ENCODE measurements around the gene NEDD9.

Gene NEDD9

GRCh38 chr6:11232193-11232769 lies at the start of gene NEDD9:
Gene NEDD9, minus strand, starts transcription at chr6:11232668. Its CDS starts 153 bp downstream, at chr6:11232515.
- peak; percentile 30 for DNase-seq

GRCh38 chr6:11282245-11282644 lies 49.8 kb upstream of the NEDD9 start:
- DNase-seq: no peak

GRCh38 chr6:11280394-11280793 lies 47.9 kb upstream of the NEDD9 start:
- DNase-seq: no peak

DNA sequence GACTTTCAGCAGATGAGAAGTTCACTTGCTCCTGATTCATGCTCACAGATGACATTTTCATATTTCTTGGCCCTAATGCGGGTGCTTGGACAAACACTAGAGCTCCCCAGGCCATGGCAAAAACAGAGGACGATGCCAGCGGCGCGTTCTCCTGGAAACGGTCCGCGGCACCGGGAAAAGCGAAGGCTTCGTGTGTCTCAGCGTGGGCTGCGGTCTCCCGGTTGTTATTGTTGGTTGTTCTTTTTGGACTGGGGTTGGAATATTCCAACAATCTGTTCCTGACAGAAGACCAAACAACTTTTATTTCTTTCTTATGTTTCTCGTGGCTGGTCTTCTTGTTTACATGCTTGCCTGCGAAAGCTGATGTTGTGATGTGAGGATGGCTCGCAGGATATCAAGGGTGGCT lies 46.8 kb upstream of the NEDD9 start:
- DNase-seq: no peak

DNA sequence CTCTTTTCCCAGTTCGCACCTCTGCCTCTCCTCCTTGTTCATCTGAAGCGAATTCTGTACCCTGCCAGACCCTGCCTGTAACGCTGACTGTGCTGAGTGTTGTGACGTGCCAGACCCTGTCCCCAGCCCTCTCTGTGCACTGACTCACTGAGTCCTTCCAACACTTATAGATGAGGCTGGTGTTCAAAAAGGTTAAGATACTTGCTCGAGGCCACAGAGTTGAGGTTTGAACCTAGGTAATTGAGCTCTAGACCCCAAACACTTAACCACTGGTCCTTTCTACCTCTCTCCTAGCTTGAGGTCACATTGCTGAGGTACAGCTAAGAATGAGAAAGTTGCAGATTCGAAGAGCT lies 45.7 kb upstream of the NEDD9 start:
- no peak for DNase-seq

DNA sequence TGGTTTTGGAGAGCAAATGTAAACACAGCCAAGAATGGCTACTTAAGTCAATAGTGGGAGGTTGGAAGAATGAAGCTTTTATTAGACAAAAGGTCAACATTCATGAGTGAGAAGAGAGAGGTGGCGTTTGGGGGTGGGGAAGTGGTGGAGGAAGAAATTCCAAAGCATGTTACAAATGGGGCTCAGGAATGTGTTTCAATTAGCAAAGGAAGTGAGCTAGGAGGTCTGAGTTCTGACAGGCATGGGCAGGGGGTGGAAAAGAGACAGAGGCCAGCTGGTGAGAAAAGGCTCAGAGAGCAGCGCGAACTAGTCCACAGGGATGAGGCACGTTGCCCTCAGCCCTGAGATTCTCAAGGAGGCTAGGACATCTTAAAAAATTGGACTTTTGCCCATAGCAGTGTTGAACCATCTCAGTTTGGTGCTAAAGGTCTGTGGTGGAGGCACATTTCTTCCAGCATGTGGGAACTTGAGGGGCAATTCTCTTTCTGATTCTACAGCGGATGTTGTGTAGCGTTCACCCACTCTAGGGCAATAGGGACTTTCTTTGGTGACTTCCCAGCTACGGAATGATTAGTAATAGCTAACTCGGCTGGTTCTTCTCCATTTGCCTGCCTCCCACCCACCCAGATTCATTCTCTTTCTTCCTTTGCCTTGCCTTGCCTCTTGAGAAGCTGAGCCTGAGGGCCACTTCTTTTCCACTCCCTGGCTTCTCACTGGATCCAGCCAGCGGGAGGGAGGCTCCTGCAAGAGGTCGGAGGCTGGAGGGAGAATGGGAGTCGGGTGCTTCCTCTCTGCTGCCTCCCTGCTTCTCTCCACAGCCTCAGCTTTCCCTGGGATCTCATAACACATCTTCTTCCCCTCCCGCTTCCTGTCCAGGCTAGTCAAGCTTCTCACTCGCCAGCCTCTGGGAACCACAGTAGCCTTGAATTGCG lies 45.1 kb upstream of the NEDD9 start:
- DNase-seq: no peak

- DNase-seq: no peak
Observed at GRCh38 chr6:11276911-11277274, 44.4 kb upstream of the NEDD9 start.

DNA sequence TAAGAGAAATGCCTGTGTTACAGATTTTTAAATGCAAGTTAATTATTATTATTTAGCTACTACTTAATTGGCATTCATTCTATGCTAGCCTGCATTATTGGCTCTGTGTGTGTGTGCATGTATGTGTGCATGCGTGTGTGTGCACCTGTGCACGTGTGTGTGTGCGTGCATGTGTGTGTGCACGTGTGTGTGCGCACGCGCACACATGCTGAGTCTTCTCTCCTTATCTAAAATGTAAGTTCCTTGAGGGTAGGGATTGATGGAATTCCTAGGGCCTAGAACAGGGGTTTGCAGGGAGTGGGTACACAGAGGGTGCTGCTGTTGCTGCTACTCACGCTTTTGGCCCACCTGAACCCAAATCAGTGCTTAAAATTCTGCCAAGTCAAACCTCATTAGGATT lies 43.8 kb upstream of the NEDD9 start:
- no peak for DNase-seq

- no peak for DNase-seq
Observed at GRCh38 chr6:11275598-11275997, 43.1 kb upstream of the NEDD9 start.

DNA sequence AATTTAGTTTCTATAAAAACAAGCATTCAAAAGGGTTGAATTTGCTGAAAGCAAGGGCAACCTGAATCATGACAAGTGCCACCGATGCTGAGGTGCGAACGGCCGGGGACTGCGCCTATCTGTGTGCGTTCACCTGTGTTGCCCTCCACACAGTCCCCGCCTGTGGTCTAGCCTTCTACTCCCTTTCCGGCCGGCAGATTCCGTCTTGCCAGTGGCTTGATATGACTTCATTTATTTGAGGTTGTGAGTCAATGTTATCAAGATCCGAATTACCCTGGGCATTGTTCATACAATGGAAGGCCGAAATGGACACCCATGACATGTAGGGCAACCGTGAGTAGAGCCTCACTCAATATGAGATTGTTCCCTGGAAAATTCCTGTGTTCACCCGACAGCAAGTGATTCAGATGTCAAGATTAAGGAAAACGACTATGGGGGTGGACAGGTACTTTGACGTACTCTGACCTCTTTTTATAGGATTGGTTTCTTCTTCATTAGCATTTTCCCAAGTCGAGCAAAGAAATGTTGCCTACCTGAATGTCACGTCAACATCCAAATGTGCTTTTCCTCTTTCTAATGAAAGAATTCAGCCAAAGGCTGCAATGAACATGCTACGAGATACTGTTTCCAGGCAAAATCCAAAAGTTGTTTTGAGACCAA lies 41.1 kb upstream of the NEDD9 start:
- DNase-seq: no peak

DNA sequence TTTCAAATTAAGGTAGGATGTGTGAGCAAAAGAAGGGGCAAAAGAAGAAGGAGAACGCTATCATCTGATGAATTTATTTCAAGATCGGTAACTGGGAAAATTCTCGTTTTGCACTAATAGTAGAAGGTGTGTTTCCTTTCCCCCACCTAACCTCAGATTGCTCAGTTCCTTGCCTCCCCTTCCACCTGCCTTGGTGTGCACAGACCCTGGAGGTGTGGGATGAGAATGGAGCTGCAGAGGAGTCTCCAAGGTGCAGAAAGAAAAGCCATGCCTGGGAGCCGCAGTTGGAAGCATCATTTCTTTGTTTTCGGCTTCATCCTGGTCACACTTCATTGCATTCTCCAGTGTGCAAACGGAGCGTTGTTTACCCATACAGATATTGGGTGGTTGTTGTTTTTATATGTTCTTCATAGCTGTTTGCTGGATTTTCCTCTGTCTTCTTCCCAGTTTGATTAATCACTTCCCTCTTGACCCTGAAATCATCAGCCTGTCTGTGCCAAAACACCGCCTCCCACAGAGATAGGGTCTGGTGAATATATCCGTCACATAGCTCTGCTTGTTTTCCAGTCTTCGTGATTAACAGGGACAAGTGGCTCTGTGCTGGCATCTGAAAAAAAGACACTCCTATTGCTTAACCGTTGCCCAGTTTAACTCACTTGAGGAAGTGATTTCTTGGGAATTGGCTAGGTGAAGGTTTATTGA lies 40.2 kb upstream of the NEDD9 start:
- no peak for DNase-seq

DNA sequence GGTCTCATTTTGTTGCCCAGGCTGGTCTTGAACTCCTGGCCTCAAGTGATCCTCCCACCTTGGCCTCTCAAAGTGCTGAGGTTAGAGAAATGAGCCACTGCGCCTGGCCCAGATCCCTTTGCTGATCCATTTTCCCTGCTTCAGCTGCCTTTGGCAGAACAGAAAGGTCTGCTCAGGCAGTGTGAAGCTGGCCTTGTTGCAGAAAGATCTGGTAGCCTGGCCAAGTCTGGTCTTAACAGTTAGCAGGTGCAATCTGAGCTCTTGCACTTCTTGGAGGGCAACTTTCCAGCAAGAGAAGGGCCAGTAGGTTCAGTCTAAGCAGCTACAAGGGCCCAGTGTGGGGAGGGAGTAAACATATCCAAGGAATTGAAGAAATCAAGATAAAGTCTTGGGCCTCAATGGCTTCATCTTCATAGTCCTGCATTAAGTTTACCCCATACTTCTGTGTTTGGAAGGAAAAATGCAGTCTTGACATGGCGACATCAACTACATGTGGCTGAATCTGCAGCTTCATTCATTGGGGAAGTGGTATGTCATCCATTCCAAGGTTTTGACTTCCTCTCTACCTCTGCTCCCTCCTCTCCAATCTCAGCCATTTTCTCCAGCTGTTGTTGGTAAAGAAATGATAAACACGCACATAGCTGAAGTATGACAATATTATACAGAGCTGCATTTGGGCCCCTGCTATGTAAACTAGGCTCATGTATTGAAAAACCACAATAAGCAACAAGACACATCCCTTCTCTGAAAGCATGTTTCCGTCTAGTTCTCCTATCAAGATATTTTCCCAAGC lies 39.0 kb upstream of the NEDD9 start:
- no peak for DNase-seq

- no peak for DNase-seq
Observed at GRCh38 chr6:11270030-11271027, 37.9 kb upstream of the NEDD9 start.

GRCh38 chr6:11268978-11269377 lies 36.5 kb upstream of the NEDD9 start:
- DNase-seq: no peak

DNA sequence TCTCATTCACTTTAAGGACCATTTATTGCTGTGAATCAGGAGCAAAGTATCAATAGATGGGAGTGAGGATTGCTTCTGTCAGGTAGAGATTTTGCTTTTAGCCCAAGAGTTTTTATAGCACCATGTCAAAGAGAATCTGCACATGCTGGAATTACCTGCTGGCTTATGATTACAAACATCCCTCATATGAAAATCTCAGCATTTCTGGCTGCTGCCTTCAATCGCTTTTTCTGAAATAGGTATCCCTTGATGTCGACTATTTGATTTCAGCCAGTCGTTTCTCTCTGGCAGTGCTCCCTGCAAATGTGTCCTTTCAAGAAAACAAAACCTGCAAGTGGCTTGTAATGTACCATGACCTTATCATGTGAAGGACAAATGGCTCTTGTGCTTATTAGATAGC lies 34.5 kb upstream of the NEDD9 start:
- no peak for DNase-seq

DNA sequence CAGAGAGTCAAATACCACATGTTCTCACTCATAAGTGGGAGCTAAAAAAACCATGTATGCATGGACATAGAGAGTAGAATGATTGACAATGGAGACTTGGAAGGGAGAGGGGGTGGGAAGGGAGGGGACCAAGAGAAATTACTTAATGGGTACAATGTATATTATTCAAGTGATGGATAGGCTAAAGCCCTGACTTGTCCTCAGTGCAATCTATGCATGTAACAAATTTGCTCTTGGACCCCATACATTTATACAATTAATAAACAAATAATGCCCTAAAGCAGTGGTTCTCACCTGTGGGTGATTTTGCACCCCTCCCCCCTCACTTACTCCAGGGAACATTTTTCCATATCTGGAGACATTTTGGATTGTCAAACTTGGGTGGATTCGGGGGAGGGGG lies 33.5 kb upstream of the NEDD9 start:
- no peak for DNase-seq

- no peak for DNase-seq
Observed at GRCh38 chr6:11264100-11264499, 31.6 kb upstream of the NEDD9 start.

DNA sequence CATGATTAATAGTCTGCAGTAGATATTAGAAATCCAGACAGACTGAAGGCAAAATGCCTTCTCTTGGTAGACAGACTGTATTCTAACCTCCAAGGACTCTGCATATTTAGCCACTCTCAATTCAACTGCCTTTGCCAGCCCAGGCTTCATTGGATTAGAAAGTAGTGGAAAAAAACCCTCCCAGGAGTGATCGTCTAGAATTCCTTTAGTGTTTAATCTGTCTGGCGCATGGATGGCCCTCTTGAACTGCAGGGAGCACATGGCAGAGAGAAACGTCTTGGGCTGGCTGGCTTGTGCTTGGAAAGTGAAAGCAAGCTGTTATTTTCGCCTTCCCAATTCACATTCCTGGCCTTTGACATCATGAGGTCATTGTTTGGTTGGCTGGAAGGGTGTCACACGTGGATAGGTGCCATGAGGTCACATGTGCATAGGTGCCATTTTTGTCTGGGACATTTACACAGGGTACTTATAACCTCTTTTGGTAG lies 30.9 kb upstream of the NEDD9 start:
- DNase-seq: no peak

DNA sequence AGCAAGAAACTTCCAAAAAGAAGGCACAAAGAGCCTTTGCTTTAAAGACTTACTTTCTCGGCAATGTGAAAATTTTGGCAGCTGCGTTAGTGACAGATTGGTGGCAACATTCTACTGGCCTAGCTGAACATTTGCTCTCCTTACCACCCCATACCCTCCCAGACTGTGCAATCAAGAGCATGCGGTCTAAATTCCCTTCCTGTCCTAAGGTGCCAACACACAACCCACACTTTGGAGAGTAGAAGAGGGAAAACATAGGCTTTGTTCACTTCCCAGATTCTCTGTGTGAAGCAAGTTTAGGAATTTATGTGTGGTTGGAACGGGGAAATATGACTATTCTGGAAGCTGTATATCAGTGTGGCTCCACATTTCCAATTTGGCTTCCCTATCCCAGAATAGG lies 29.8 kb upstream of the NEDD9 start:
- no peak for DNase-seq

GRCh38 chr6:11260249-11261038 lies 28.0 kb upstream of the NEDD9 start:
- no peak for DNase-seq
